ENCODE measurements around the gene GATAD2B.
"Not testable (repeated sequence)": the region's sequence is repeated elsewhere in the genome, so short reads cannot be mapped to it uniquely, and the experiment has no call there.

Gene GATAD2B

GRCh38 chr1:153775458-153776327, 147.1 kb downstream of the GATAD2B start:
- peak; percentile 49 for DNase-seq

DNA sequence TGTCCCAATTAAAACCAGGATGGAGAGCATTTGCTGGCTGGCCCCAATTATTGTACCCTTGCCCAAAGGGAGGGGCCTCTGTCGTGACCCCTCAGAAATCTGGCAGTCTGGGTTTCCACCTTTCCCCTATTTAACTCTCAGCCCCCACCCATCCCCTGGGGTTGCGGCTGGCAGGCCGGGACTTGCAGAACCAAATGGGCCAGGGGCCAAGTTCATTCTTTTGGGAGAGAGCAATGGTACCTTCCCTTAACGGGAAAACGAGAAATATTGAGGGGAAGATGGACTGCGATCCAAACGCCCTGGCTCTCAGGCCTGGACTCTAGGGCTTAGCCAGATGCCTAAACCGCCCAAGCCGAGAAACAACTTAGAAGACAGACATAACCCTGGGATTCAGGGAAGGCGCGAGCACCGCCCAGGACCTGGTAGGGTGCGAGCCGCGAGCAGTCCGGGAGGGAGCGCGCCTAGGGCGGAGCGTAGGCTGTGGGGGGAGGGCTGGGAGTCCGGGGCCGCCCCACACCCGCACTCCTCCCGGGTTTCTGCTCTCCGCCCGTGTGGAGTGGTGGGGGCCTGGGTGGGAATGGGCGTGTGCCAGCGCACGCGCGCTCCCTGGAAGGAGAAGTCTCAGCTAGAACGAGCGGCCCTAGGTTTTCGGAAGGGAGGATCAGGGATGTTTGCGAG, 147.9 kb downstream of the GATAD2B start, which contains the start of gene SLC27A3:
SLC27A3 (plus strand) TSS at position 628 of the 678 bp plus-strand sequence. CDS start 91 bp downstream, outside the sequence.
- no peak for DNase-seq

DNA sequence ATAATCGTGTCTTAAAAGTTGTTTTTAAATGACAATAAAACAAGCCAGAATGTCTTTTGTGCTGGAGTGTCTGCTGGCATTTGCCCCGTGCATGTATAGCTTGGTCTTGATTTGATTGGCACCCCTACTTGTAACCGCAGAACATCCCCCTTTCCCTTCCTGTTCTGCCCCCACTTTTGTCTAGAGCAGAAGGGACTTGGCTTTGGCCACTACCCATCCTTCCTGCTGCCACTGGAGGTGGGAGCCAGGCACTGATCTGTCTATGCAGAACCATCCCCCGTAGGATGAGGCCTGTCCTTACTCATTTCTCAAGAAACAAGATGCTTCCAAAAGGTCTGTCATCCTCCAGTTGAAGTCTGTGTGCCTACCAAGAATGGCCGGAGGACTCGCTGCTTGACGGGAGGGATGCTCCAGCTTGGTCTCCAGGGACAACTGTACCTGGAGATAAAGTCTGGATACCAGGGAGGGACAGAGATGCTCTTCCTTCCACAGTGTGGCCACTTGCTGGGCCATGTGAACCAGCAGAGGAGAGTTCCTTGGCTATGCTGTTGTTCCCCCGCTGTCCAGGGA, 148.7 kb downstream of the GATAD2B start:
- no peak for DNase-seq

DNA sequence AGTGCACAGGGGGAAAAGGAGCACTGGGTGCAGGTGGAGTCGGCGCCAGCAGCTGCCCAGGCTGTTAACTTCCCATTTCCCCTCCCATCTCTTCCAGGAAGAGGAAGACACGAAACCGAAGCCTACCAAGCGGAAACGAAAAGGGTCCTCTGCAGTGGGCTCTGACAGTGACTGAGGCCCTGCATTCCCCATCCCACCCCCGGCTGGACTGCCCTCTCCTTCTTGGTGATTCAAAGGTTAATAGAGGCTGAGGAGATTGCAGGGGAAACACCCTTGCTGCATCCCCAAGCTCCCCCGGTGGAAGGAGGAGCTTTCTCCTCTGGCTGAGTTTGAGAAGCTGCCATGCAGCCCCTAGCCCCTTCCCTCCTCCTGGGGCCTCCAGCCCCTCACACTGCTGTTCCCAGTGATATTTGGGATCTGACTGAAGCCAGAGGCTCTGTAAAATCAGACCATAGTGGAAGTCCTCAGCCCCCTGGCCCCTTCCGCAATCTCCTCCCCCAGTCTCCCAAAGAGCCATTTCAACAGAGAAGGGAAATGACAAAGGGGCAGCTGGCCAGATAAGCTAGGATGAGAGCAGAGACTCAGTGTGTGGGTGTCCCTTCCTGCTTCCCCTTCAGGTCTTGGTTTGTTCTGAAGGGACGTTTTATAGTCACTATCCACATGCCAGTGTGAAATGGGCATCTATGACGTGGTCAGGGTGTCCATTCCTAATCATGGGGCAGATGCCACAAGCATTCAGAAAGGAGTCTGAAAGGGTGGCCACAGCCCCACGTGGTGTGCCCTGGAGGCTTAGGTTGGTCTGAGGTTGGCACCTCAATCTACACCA, 149.5 kb downstream of the GATAD2B start:
- DNase-seq = no peak

GRCh38 chr1:153771841-153772593, 150.8 kb downstream of the GATAD2B start:
- no peak for DNase-seq

- no peak for DNase-seq
These were observed 151.5 kb downstream of the GATAD2B start for GRCh38 chr1:153771261-153771660.

GRCh38 chr1:153770797-153771196, 152.0 kb downstream of the GATAD2B start:
- no peak for DNase-seq

DNA sequence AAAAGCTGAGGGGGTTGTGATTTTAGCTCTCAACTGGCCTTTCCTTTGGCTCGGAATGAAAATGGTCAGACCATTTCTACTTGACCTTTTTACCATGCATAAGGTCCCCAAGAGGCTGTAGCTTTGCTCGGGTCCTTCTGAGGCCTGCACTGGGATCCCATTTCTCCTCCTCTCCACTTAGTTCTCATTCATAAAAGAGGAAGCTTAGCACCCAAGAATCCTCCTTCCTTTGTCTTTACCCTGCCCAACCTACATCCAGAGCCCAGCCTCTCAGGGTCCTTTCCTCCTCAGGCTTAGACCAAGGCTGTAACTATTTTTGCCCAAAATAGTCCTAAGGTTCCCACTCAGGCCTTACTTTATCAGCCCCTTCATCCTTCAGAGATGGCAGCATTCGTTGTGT, 153.6 kb downstream of the GATAD2B start:
- DNase-seq = no peak

- DNase-seq = no peak
These were observed 154.2 kb downstream of the GATAD2B start for GRCh38 chr1:153768316-153769181.

DNA sequence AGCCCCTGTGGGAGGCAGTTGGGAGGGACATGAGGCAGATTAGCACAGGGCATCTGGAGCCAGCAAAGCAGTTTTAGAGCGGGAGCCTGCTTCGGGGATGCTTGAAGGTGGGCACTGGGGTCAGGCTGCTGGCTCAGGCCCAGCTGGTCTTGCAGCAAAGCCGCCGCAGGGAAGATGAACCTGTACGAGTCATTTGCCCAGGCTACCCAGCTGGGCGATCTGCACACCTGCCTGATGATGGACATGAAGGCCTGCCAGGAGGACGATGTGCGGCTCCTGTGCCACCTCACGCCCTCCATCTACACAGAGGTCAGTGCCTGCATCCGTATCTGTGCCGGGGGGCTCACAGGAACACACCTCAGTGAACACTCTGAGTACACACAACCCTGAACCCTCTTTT, 155.3 kb downstream of the GATAD2B start:
- no peak for DNase-seq

GRCh38 chr1:153766663-153767062, 156.1 kb downstream of the GATAD2B start:
- DNase-seq = not testable (repeated sequence)

DNA sequence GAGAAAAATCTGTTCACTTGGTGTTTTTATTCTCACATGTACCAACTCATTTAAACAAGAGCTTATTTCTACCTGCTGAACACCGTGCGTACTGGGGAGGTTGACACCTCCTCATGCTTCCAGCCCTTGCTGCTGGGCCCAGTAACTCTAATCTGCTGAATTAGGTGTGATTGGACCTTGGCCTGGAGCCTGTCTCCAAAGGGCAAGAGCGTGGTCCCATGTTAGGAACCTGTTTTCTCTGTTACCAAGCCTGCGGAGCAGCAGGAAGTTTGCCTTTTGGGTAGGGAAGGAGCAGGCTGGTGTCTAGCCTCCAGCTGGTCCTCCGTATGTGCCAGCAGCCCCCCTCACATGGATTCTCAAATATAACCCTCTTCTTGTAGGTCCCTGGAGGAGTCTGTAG, 158.5 kb downstream of the GATAD2B start:
- DNase-seq = no peak

GRCh38 chr1:153763365-153764225, 159.2 kb downstream of the GATAD2B start:
- DNase-seq = no peak

DNA sequence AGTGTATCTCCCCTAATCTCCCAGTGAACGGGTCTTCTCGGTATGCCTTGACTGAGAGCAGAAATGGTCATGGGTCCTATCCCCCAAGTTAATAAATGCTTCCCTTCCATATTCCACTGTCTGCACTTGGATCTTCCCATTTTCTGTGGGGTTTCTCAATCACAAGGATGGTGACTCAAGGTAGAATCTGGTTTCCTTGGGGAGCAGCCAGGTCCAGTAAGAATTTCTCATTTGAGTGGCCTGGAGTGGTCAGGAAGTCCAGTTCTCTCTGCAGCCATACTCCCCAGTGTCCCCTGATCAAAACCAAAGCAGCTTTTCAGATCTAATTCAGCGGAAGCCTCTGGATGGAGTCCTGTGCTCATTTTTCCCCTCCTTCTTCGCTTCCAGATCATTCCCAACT, 162.3 kb downstream of the GATAD2B start:
- no peak for DNase-seq
